GM19193 (cell line): ENCODE measurements around the gene SCFD2.

Experiments used
- POLR2A ChIP-seq: IDR thresholded peaks from 4 replicates; pipeline ENCODE4 v1.6.1; 2011; ENCODE audit not compliant: insufficient read depth, insufficient read length; ENCODE audit errors: extremely low read depth

SCFD2 gene

GRCh38 chr4:53007024-53007423, 358.8 kb downstream of the SCFD2 start:
- TF ChIP-seq POLR2A = no peak

- TF ChIP-seq POLR2A = no peak
These were observed 360.1 kb downstream of the SCFD2 start for GRCh38 chr4:53005808-53006207.

GRCh38 chr4:53005149-53005546, 360.7 kb downstream of the SCFD2 start:
- TF ChIP-seq POLR2A = no peak

GRCh38 chr4:53004497-53005148, 361.2 kb downstream of the SCFD2 start:
- no peak for TF ChIP-seq POLR2A

- no peak for TF ChIP-seq POLR2A
These were observed 361.9 kb downstream of the SCFD2 start for GRCh38 chr4:53003959-53004358.

- TF ChIP-seq POLR2A = no peak
These were observed 365.3 kb downstream of the SCFD2 start for GRCh38 chr4:53000560-53000959.

- no peak for TF ChIP-seq POLR2A
These were observed 366.2 kb downstream of the SCFD2 start for GRCh38 chr4:52999626-53000025.

GRCh38 chr4:52998413-52998812, 367.4 kb downstream of the SCFD2 start:
- TF ChIP-seq POLR2A = no peak

GRCh38 chr4:52997132-52997416, 368.8 kb downstream of the SCFD2 start:
- TF ChIP-seq POLR2A = no peak

GRCh38 chr4:52996261-52997131, 369.4 kb downstream of the SCFD2 start:
- TF ChIP-seq POLR2A = no peak

GRCh38 chr4:52995360-52996030, 370.4 kb downstream of the SCFD2 start:
- no peak for TF ChIP-seq POLR2A

GRCh38 chr4:52994567-52994966, 371.3 kb downstream of the SCFD2 start:
- TF ChIP-seq POLR2A = no peak

- TF ChIP-seq POLR2A = no peak
These were observed 372.1 kb downstream of the SCFD2 start for GRCh38 chr4:52993771-52994170.

- TF ChIP-seq POLR2A = no peak
These were observed 374.4 kb downstream of the SCFD2 start for GRCh38 chr4:52991472-52991871.

- TF ChIP-seq POLR2A = no peak
These were observed 375.2 kb downstream of the SCFD2 start for GRCh38 chr4:52990706-52991105.

GRCh38 chr4:52989865-52990264, 376.0 kb downstream of the SCFD2 start:
- no peak for TF ChIP-seq POLR2A
